Neural progenitor cell (in vitro differentiated cells): ENCODE data around the gene AKAP6. TPM values are rescaled to one million over a fixed set of nuclear protein-coding genes. Genes with fewer than 3 reads are reported as not detected.
A peak's percentile ranks its signal among the peaks of the same experiment; 100 is the strongest.
"Not testable (repeated sequence)": the region's sequence is repeated elsewhere in the genome, so short reads cannot be mapped to it uniquely, and the experiment has no call there.

Experiments used
- DNase-seq: peaks from one replicate; pipeline ENCODE4 v3.0.0-alpha.2; 2016; ENCODE audit warnings: low spot score
- H2AFZ ChIP-seq: fragments of 200-600 bp; sonication (generic); replicated peaks from 2 replicates; pipeline ENCODE4 v1.6.1; 2016; ENCODE audit warnings: antibody characterized with exemption
- H3F3A ChIP-seq: fragments of 200-600 bp; sonication (generic); 2 replicates; pipeline ENCODE4 v1.6.1; 2016; ENCODE audit warnings: antibody characterized with exemption, low read depth
- H3K27ac ChIP-seq: fragments of 200-600 bp; sonication (generic); 2 replicates; pipeline ENCODE4 v1.5.1; 2016; ENCODE audit warnings: mild to moderate bottlenecking
- H3K27me3 ChIP-seq: fragments of 200-600 bp; sonication (generic); 2 replicates; pipeline ENCODE4 v1.6.1; 2016; ENCODE audit warnings: mild to moderate bottlenecking, moderate library complexity
- H3K36me3 ChIP-seq: fragments of 200-600 bp; sonication (generic); 2 replicates; pipeline ENCODE4 v1.5.1; 2016
- H3K4me1 ChIP-seq: fragments of 200-600 bp; sonication (generic); 2 replicates; pipeline ENCODE4 v1.6.1; 2016; ENCODE audit warnings: mixed run types
- H3K4me2 ChIP-seq: fragments of 200-600 bp; sonication (generic); 2 replicates; pipeline ENCODE4 v1.6.1; 2016
- H3K4me3 ChIP-seq: fragments of 200-600 bp; sonication (generic); 2 replicates; pipeline ENCODE4 v1.5.1; 2016
- H3K79me2 ChIP-seq: fragments of 200-600 bp; sonication (generic); 2 replicates; pipeline ENCODE4 v1.6.1; 2016; ENCODE audit warnings: low read depth
- H3K9ac ChIP-seq: fragments of 200-600 bp; sonication (generic); 2 replicates; pipeline ENCODE4 v1.6.1; 2016
- H3K9me3 ChIP-seq: fragments of 200-600 bp; sonication (generic); 2 replicates; pipeline ENCODE4 v1.5.1; 2016; ENCODE audit warnings: low read depth
- H4K20me1 ChIP-seq: fragments of 200-600 bp; sonication (generic); 2 replicates; pipeline ENCODE4 v1.6.1; 2016; ENCODE audit warnings: low read depth
- H3K27ac Mint-ChIP-seq: 3 replicates; pipeline ENCODE4 v1.8.0; 2021; ENCODE audit warnings: mixed read lengths
- H3K27me3 Mint-ChIP-seq: 2 replicates; pipeline ENCODE4 v1.8.0; 2022; ENCODE audit warnings: low read depth, mild to moderate bottlenecking, inconsistent platforms, moderate library complexity, mixed read lengths; ENCODE audit not compliant: insufficient read depth
- H3K36me3 Mint-ChIP-seq: 3 replicates; pipeline ENCODE4 v1.8.0; 2021; ENCODE audit warnings: mixed read lengths
- H3K4me1 Mint-ChIP-seq: 3 replicates; pipeline ENCODE4 v1.8.0; 2021; ENCODE audit warnings: mixed read lengths
- H3K4me3 Mint-ChIP-seq: 3 replicates; pipeline ENCODE4 v1.8.0; 2021; ENCODE audit warnings: mild to moderate bottlenecking, moderate library complexity, mixed read lengths
- H3K9me3 Mint-ChIP-seq: 3 replicates; pipeline ENCODE4 v1.8.0; 2020; ENCODE audit warnings: mixed read lengths
- EZH2 ChIP-seq: fragments of 200-600 bp; sonication (generic); IDR thresholded peaks from 2 replicates; pipeline ENCODE4 v1.6.1; 2017; ENCODE audit warnings: antibody characterized with exemption, mild to moderate bottlenecking, moderate library complexity
- EZH2phosphoT487 ChIP-seq: fragments of 200-600 bp; sonication (generic); IDR thresholded peaks from 2 replicates; pipeline ENCODE4 v1.6.1; 2017; ENCODE audit warnings: antibody characterized with exemption
- total RNA-seq: library from RNA; depleted of rRNA; stranded (reverse); fragments of >200 nt; gene quantifications from 2 replicates; pipeline ENCODE4 v1.2.3, GENCODE V29; 2015; ENCODE audit warnings: low replicate concordance
- TF ChIP-seq, protein P1 (sequence below): fragments of 200-600 bp; sonication (generic); IDR thresholded peaks from 2 replicates; pipeline ENCODE4 v1.5.1; 2017; ENCODE audit warnings: antibody characterized with exemption, mild to moderate bottlenecking

The AKAP6 gene
- total RNA-seq, 1 donor from 2014 or later = 3.7 TPM

DNA sequence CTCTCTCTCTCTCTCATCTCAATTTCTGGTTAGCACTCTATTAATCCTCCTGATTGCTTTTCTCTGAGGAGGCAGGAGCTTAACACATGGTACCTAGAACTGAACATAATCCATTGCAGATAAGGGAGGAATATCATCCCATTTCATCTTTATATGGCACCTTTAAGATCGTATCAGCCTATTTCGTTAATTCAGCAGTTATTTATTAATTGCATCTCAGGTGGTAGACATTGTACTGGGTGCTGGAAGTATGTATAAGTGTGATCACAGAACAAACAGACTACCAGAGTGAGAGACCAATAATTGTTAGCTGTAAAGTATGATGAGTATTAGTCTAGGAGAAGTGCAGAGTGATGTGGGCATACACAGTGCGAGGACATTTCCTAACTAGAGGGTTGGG is 39.0 kb downstream of the AKAP6 start:
- no peaks in the 10 kb centered on the region for H3K36me3 ChIP-seq
- Mint-ChIP-seq H3K36me3 (no peaks in the 10 kb centered on the region), H3K4me1 (peaks cover 44% of the 10 kb centered on the region), H3K4me3 (no peak overlapping the region), H3K27ac (no peak overlapping the region), H3K9me3 (no peaks in the 10 kb centered on the region), H3K27me3 (peaks cover 3% of the 10 kb centered on the region)
- no peaks in the 10 kb centered on the region for H4K20me1 ChIP-seq
- H3K9me3 ChIP-seq = no peaks in the 10 kb centered on the region
- H3K4me3 ChIP-seq = no peak overlapping the region
- no peaks in the 10 kb centered on the region for H3K79me2 ChIP-seq
- no peak overlapping the region for H3K4me2 ChIP-seq
- H3K4me1 ChIP-seq = peaks cover 46% of the 10 kb centered on the region
- H2AFZ ChIP-seq = no peak overlapping the region
- no peak overlapping the region for H3K27ac ChIP-seq
- H3K9ac ChIP-seq = no peak overlapping the region
- no peaks in the 10 kb centered on the region for H3K27me3 ChIP-seq
- TF ChIP-seq EZH2 (no peak), EZH2phosphoT487 (no peak)
- TF ChIP-seq, protein P1, sequence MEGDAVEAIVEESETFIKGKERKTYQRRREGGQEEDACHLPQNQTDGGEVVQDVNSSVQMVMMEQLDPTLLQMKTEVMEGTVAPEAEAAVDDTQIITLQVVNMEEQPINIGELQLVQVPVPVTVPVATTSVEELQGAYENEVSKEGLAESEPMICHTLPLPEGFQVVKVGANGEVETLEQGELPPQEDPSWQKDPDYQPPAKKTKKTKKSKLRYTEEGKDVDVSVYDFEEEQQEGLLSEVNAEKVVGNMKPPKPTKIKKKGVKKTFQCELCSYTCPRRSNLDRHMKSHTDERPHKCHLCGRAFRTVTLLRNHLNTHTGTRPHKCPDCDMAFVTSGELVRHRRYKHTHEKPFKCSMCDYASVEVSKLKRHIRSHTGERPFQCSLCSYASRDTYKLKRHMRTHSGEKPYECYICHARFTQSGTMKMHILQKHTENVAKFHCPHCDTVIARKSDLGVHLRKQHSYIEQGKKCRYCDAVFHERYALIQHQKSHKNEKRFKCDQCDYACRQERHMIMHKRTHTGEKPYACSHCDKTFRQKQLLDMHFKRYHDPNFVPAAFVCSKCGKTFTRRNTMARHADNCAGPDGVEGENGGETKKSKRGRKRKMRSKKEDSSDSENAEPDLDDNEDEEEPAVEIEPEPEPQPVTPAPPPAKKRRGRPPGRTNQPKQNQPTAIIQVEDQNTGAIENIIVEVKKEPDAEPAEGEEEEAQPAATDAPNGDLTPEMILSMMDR = no peak
- H3F3A ChIP-seq = peaks cover 4% of the 10 kb centered on the region
- no peak for DNase-seq

DNA sequence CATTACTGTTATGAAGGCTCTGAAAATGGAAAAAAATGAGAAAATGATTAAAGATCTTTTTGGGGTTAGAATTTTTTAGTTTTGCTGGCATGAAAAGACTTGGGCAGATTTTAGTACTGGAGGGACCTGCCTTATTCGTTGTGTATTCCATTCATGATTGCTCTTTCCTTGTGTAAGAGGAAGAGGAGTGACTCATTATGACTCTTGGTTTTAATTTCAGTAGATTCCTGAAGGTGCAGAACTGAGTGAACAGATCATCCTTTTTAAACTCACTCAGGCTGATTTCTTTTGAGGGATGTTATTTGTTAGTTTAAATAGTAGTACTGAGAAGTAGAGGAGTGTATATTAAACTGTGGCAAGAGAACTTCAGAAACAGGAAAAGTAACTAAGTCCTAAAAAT is 41.6 kb downstream of the AKAP6 start:
- Histone ChIP-seq H3K36me3 (no peaks in the 10 kb centered on the region), H3K4me3 (no peak overlapping the region), H3K4me2 (no peak overlapping the region), H2AFZ (no peak overlapping the region), H3K27me3 (no peaks in the 10 kb centered on the region), H3K27ac (no peak overlapping the region), H3K9ac (no peak overlapping the region), H4K20me1 (no peaks in the 10 kb centered on the region), H3K79me2 (no peaks in the 10 kb centered on the region), H3K9me3 (no peaks in the 10 kb centered on the region), H3F3A (peaks cover 4% of the 10 kb centered on the region), H3K4me1 (peaks cover 40% of the 10 kb centered on the region)
- no peak overlapping the region for H3K4me3 Mint-ChIP-seq
- no peak overlapping the region for H3K27ac Mint-ChIP-seq
- peaks cover 3% of the 10 kb centered on the region for H3K27me3 Mint-ChIP-seq
- TF ChIP-seq EZH2phosphoT487 = no peak
- TF ChIP-seq, protein P1 = no peak
- H3K9me3 Mint-ChIP-seq = no peaks in the 10 kb centered on the region
- DNase-seq = no peak
- no peaks in the 10 kb centered on the region for H3K36me3 Mint-ChIP-seq
- H3K4me1 Mint-ChIP-seq = peaks cover 41% of the 10 kb centered on the region

DNA sequence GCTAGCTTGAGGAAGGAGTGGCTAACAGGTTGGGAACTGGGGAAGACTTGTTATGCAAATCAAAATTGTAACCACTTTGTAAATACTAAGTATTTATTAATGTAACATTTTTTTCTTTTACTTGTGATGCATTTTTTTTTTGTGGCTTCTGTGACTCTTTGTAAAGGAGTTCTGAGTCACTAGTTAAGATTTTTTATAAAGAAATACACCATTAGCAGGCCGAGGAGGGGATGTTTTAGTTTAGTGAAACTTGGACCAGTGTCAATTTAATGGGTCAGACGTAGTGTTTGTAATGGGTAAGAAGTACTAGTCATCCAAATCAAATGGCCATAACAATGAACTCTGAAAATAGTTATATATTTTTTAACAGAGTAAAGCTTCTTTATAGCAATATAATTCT is 43.1 kb downstream of the AKAP6 start:
- no peak for DNase-seq
- H3K4me3 ChIP-seq = no peak overlapping the region
- no peaks in the 10 kb centered on the region for H3K9me3 Mint-ChIP-seq
- no peaks in the 10 kb centered on the region for H3K79me2 ChIP-seq
- H4K20me1 ChIP-seq = no peaks in the 10 kb centered on the region
- H3K4me3 Mint-ChIP-seq = no peak overlapping the region
- TF ChIP-seq EZH2 (no peak), EZH2phosphoT487 (no peak)
- TF ChIP-seq, protein P1 = no peak
- H3K27me3 ChIP-seq = no peaks in the 10 kb centered on the region
- H2AFZ ChIP-seq = no peak overlapping the region
- H3K9ac ChIP-seq = no peak overlapping the region
- no peak overlapping the region for H3K4me2 ChIP-seq
- no peaks in the 10 kb centered on the region for H3K36me3 ChIP-seq
- peaks cover 30% of the 10 kb centered on the region for H3K4me1 Mint-ChIP-seq
- H3K36me3 Mint-ChIP-seq = no peaks in the 10 kb centered on the region
- peaks cover under 1% of the 10 kb centered on the region for H3F3A ChIP-seq
- H3K4me1 ChIP-seq = peaks cover 26% of the 10 kb centered on the region
- no peak overlapping the region for H3K27ac ChIP-seq
- H3K27ac Mint-ChIP-seq = no peak overlapping the region
- H3K9me3 ChIP-seq = no peaks in the 10 kb centered on the region
- H3K27me3 Mint-ChIP-seq = peaks cover 3% of the 10 kb centered on the region

DNA sequence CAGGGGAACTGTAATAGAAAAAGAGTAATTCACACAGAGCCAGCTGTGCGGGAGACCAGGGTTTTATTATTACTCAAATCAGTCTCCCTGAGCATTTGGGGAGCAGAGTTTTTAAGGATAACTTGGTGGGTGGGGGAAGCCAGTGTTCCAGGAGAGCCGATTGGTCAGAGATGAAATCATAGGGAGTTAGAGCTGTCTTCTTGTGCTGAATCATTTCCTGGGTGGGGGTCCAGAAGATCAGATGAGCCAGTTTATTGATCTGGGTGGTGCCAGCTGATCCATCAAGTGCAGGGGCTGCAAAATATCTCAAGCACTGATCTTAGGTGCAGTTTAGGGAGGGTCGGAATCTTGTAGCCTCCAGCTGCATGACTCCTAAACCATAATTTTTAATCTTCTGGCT is 44.1 kb downstream of the AKAP6 start:
- H3K36me3 ChIP-seq, H3K4me3 ChIP-seq, H3K27me3 ChIP-seq, H3K79me2 ChIP-seq, H3F3A ChIP-seq, H3K9ac ChIP-seq, H4K20me1 ChIP-seq, H3K27ac ChIP-seq, H3K9me3 Mint-ChIP-seq, H3K4me2 ChIP-seq, H3K9me3 ChIP-seq, H3K27me3 Mint-ChIP-seq, DNase-seq, H3K36me3 Mint-ChIP-seq, H3K4me3 Mint-ChIP-seq: not testable (repeated sequence)
- Mint-ChIP-seq H3K27ac (peak overlapping the region; percentile 18), H3K4me1 (peaks cover 33% of the 10 kb centered on the region)
- peak overlapping the region; percentile 6 for H2AFZ ChIP-seq
- H3K4me1 ChIP-seq = peaks cover 16% of the 10 kb centered on the region
